A673 (cell line): Measurements from ENCODE around the gene CDK5R2. TPM values are rescaled to one million over a fixed set of nuclear protein-coding genes. Genes with fewer than 3 reads are reported as not detected.

Source experiments
- BruUV-seq: library from RNA; stranded (reverse); fragments of 400-500 nt; replicated peaks from 2 replicates; lab custom pipeline; 2021; lab: Mats Ljungman, UMichigan
- CTCF ChIA-PET: fragments of 300-600 bp; sonication (Branson Sonifier 250); formaldehyde crosslinking; loops from one replicate; lab custom pipeline; 2022; ENCODE audit warnings: antibody characterized with exemption; lab: Charles Lee
- POLR2A ChIA-PET: fragments of 300-600 bp; sonication (Branson Sonifier 250); formaldehyde crosslinking; loops from one replicate; lab custom pipeline; 2022; ENCODE audit warnings: antibody characterized with exemption; ENCODE audit not compliant: low non-redundant PET; lab: Charles Lee
- DNase-seq: peaks from one replicate; pipeline ENCODE4 v3.0.0-alpha.2; 2015; ENCODE audit warnings: low spot score
- H3K27ac ChIP-seq: fragments of 200-600 bp; sonication (generic); 2 replicates; pipeline ENCODE4 v1.5.1; 2016; ENCODE audit warnings: mixed run types, low read depth, mild to moderate bottlenecking, mixed read lengths, antibody characterized with exemption, low read length; ENCODE audit not compliant: poor library complexity, severe bottlenecking
- H3K27me3 ChIP-seq: fragments of 200-600 bp; sonication (generic); replicated peaks from 2 replicates; pipeline ENCODE4 v1.6.1; 2017; ENCODE audit warnings: mixed run types, low read depth, mild to moderate bottlenecking, mixed read lengths, antibody characterized with exemption, low read length; ENCODE audit not compliant: insufficient read depth, poor library complexity
- H3K36me3 ChIP-seq: fragments of 200-600 bp; sonication (generic); 2 replicates; pipeline ENCODE4 v1.6.1; 2016; ENCODE audit warnings: mixed run types, mild to moderate bottlenecking, mixed read lengths, antibody characterized with exemption, low read length; ENCODE audit not compliant: insufficient read depth, poor library complexity, severe bottlenecking
- H3K4me1 ChIP-seq: fragments of 200-600 bp; sonication (generic); 2 replicates; pipeline ENCODE4 v1.6.1; 2017; ENCODE audit warnings: mixed run types, mild to moderate bottlenecking, mixed read lengths, antibody characterized with exemption, low read length; ENCODE audit not compliant: insufficient read depth, poor library complexity, severe bottlenecking
- H3K4me3 ChIP-seq: fragments of 200-600 bp; sonication (generic); 2 replicates; pipeline ENCODE4 v1.5.1; 2016; ENCODE audit warnings: low read depth, mixed run types, mild to moderate bottlenecking, mixed read lengths, low read length; ENCODE audit not compliant: poor library complexity, severe bottlenecking
- H3K9me3 ChIP-seq: fragments of 200-600 bp; sonication (generic); 2 replicates; pipeline ENCODE4 v1.6.1; 2016; ENCODE audit warnings: mixed run types, low read depth, mild to moderate bottlenecking, mixed read lengths, antibody characterized with exemption, low read length; ENCODE audit not compliant: poor library complexity, severe bottlenecking
- CTCF ChIP-seq: fragments of 300-800, 200-600 bp; sonication (generic); conservative IDR thresholded peaks from 2 replicates; pipeline ENCODE4 v1.5.1; 2017; ENCODE audit warnings: low read depth, mild to moderate bottlenecking, antibody characterized with exemption, low read length, moderate library complexity, mixed read lengths
- EZH2 ChIP-seq: fragments of 200-600 bp; sonication (generic); IDR thresholded peaks from 2 replicates; pipeline ENCODE4 v1.6.1; 2017; ENCODE audit warnings: borderline replicate concordance, low read depth, mild to moderate bottlenecking, mixed read lengths, antibody characterized with exemption, low read length; ENCODE audit not compliant: poor library complexity, severe bottlenecking
- intact Hi-C: fragments of 100-400 bp; cut with micrococcal nuclease; formaldehyde crosslinking; loops from one replicate; pipeline ENCODE4 v1.10.0; 2022; ENCODE audit not compliant: unreplicated experiment
- total RNA-seq: library from RNA; stranded (reverse); gene quantifications from 2 replicates; pipeline ENCODE4 v1.2.3, GENCODE V29; 2021

The CDK5R2 gene
- total RNA-seq, 1 experiment from 2014 or later: 0.37 TPM

GRCh38 chr2:218995972-218996711 is 36.7 kb downstream of the CDK5R2 start:
- no peaks in the 10 kb centered on the region for H3K36me3 ChIP-seq
- TF ChIP-seq EZH2: no peak
- peak; percentile 93 for TF ChIP-seq CTCF
- POLR2A ChIA-PET: no interaction called here
- DNase-seq: peak; percentile 86
- H3K27me3 ChIP-seq: peaks cover 58% of the 10 kb centered on the region
- peaks cover 16% of the 10 kb centered on the region for H3K4me1 ChIP-seq
- peak overlapping the region; percentile 39 for H3K4me3 ChIP-seq
- BruUV-seq: no TSS peak
- intact Hi-C loops: no loop called here
- CTCF ChIA-PET: interaction anchor here (0.6 to 3.4 kb wide), 8 partner anchors 12 to 216 kb away, joined by 3 to 19 read pairs (median 8); partner anchors contain the start of gene FEV
- no peaks in the 10 kb centered on the region for H3K9me3 ChIP-seq
- no peak overlapping the region for H3K27ac ChIP-seq

- H3K4me3 ChIP-seq: no peak overlapping the region
- DNase-seq: no peak
- ChIA-PET CTCF (no interaction called here), POLR2A (no interaction called here)
- peaks cover 60% of the 10 kb centered on the region for H3K27me3 ChIP-seq
- no peaks in the 10 kb centered on the region for H3K9me3 ChIP-seq
- no peaks in the 10 kb centered on the region for H3K36me3 ChIP-seq
- TF ChIP-seq CTCF (no peak), EZH2 (no peak)
- BruUV-seq: no TSS peak
- H3K27ac ChIP-seq: no peak overlapping the region
- intact Hi-C loops: no loop called here
- H3K4me1 ChIP-seq: peaks cover 21% of the 10 kb centered on the region
These were observed 37.5 kb downstream of the CDK5R2 start for GRCh38 chr2:218996937-218997336.

- ChIA-PET POLR2A (no interaction called here), CTCF (no interaction called here)
- Histone ChIP-seq H3K27me3 (peaks cover 60% of the 10 kb centered on the region), H3K4me3 (no peak overlapping the region), H3K27ac (no peak overlapping the region), H3K36me3 (no peaks in the 10 kb centered on the region), H3K9me3 (no peaks in the 10 kb centered on the region), H3K4me1 (peaks cover 26% of the 10 kb centered on the region)
- intact Hi-C loops: no loop called here
- no peak for DNase-seq
- BruUV-seq: no TSS peak
- TF ChIP-seq CTCF (no peak), EZH2 (no peak)
These were observed 38.3 kb downstream of the CDK5R2 start for GRCh38 chr2:218997731-218998130.
